Activated CD4-positive, CD25-positive, alpha-beta regulatory T cell (primary cell): ENCODE results near the gene ADA.
A peak's percentile ranks its signal among the peaks of the same experiment; 100 is the strongest.

Experiments
- DNase-seq, 4 experiments: peaks; one replicate each; lab custom pipeline; 2025; lab: John Stamatoyannopoulos, UW

The ADA gene

DNA sequence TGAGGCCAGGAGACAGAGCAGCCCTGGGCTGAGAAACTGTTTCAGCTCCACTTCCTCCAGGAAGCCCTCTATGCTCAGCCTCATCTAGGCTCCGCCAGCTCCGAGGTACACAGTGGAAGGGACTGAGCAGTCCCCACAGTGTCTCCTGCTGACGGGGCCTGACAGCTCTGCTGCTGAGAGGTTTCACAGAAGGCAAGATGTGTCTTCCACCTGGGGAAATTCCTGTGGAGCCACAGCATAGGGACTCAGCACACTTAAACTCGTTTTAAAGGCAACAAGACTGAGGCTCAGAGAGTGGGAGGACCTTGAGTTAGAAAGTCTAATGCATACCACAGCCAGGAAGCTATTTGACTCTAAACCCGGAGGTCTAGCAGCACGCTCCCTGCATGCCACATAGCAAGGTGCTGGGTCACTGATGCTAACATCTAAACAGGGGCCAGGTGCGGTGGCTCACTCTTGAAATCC is 6.8 kb downstream of the ADA start:
- DNase-seq: no peak

GRCh38 chr20:44644230-44644617 is 7.3 kb downstream of the ADA start:
- no peak for DNase-seq

- DNase-seq: peak in 2 of 4 experiments; percentile 15 to 23
Observed at GRCh38 chr20:44643596-44644229, 7.8 kb downstream of the ADA start.

DNA sequence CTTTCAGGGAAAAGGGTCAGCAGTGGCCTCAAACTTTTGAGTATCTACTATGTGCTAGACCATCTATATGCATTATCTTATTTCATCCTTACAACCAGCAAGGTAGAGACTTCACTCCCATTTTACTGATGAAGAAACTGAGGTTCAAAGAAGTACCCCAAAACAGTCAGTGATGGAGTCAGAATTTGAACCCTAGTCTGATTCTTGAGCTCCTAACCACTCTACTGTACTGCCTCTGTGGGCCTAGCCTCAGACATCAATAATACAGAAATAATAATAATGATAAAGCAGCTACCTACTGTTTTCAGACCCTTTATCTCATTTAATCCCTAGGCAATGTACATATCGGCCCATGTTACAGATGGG is 8.4 kb downstream of the ADA start:
- DNase-seq: no peak

GRCh38 chr20:44642203-44643153 is 9.0 kb downstream of the ADA start:
- no peak for DNase-seq

- no peak for DNase-seq
Observed at GRCh38 chr20:44641325-44641724, 10.2 kb downstream of the ADA start.

- no peak for DNase-seq
Observed at GRCh38 chr20:44640522-44640921, 11.0 kb downstream of the ADA start.

DNA sequence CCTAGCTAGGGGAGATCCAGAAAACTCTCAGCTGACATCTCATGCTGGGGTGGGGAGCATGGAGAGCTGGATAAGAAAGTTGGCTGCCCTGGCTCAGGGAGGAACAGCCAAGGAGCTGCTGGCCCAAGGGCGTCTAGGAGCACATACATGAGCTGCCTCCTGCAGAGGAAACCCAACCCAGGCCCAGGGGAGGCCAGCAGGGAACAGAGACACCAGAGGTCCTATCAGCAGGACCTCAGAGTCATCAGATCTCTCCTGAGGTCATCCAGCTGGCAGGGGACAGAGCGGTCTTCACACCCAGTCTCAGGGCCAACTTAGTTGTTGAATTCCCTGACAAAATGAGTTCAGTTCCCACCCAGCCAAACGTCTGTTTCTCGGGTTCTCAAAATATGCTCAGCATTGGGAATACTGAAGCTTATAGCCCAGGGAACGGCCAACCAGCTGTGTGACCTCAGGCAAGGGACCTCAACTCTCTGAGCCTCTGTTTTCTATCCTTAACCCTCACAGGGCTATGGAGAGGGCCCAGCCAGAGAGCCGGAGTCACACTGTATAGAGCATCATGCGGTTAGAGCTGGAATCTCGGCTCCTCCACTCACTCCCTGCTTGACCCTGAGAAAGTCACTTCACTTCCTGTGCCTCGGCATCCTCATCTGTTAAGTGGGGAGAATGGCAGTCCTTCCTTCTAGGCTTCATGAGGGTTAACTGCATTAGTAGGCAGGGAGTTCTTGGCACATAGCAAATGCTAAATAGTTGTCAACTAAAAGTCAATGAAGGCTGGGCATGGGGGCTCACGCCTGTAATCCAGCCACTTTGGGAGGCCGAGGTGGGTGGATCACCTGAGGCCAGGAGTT is 13.8 kb downstream of the ADA start:
- DNase-seq: no peak

GRCh38 chr20:44637042-44637441 is 14.5 kb downstream of the ADA start:
- DNase-seq: no peak

- no peak for DNase-seq
Observed at GRCh38 chr20:44635877-44636276, 15.6 kb downstream of the ADA start.

DNA sequence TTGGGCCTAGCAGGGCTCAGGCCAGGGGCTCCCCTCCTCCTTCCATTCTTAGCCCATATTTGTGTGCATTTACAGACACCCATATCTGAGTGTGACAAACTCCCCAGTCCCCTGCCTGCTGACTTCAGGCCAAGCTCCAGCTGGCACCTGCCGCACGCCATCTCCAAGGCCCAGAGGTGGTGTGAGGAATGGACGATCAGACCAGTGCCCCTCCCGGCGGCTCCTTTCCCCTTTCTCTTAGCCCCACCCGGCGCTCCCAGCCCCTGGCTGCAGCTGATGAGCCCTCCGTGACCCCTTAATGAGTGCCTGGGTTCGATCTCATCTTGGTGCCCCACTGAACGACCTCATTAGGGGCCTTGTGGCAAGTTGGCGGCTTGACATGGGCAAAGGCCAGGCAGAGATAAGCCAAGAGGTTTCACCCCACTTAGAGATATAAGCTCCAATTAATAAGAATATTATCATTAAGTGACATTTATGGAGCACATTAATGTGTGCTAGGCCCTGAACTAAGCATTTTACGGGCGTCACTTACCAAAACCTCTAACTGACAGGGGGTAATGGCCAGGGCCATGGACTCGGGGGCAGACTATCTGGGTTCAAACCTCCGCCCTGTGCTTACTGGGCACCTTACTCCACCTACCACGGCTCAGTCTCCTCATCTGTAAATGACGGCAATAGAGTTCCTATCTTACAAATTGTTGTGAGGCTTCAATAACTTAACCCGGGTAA is 17.5 kb downstream of the ADA start:
- no peak for DNase-seq

DNA sequence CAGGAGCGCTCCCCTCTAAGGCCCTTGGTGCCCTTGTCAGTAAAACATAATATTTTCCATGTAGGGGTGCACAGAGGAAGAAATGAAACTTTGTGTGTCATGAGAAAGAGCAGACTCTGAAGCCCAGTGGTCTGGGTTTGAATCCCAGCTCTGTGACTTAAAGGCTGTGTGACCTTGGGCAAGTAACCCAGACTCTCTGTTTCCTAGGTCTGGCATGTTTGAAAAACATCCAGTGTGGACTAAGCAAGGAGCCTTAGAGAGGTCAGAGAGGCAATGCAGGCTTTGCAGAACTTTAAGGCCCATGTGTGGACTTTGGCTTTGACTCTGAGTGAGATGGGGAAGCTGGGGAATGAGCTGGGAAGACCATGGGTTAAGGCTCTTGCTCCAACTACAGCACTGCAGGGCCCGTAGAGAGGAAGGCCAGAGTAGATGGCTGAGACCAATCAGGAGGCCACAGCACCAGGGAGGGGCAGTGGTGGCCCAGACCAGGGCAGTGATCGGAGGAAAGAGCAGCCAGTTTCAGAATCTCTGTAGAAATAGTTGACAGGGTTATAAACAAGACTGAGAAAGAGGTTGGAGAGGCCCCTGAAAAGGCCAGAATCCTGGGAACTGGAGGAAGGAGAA is 18.2 kb downstream of the ADA start:
- DNase-seq: no peak

DNA sequence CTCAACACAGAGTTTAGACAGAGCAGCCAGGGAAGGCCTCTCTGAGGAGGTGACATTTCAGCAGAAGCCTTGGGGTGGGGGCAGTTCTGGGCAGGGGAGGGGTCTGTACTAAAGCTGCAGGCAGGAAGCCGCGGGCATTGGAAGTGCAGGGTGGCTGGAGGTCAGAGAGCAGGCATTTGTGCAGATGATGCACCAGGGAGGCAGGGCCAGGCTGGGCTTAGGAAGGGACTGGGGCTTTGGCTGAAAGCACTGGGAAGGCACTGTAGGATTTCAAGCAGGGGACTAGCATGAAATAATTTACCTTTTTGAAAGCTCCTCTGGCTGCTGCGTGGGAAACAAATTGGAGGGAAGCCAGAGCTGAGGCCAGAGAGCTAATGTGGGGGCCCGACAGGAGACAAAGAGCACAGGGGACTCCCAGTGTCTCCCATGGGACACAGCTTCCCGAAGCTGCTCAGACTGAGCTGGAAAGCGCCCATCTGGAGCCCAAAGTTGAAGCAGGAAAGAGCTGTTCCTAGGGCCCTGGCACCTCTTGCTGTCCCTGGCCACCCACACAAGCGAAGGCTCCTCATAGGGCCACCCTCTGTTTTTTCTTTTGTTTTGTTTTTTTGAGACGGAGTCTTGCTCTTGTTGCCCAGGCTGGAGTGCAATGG is 19.3 kb downstream of the ADA start:
- DNase-seq: no peak

- DNase-seq: no peak
Observed at GRCh38 chr20:44630297-44630696, 21.2 kb downstream of the ADA start.

GRCh38 chr20:44629542-44629941 is 22.0 kb downstream of the ADA start:
- no peak for DNase-seq

DNA sequence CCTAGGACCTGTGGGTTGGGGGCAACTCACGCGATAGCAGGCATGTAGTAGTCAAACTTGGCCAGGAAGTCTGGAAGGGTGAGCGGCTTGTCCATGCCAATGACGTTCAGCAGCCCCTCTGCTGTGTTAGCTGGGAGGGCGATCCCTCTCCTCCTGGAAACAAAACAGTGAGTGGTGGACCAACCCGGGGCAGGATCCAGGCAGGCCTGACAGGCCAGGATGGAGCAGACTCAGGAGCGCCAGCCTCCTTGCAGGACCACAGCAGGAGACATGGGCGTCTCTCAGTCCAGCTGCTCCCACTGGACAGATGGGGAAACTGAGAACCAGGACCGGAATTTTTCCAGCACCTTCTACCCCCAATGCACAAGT is 22.5 kb downstream of the ADA start:
- DNase-seq: no peak

DNA sequence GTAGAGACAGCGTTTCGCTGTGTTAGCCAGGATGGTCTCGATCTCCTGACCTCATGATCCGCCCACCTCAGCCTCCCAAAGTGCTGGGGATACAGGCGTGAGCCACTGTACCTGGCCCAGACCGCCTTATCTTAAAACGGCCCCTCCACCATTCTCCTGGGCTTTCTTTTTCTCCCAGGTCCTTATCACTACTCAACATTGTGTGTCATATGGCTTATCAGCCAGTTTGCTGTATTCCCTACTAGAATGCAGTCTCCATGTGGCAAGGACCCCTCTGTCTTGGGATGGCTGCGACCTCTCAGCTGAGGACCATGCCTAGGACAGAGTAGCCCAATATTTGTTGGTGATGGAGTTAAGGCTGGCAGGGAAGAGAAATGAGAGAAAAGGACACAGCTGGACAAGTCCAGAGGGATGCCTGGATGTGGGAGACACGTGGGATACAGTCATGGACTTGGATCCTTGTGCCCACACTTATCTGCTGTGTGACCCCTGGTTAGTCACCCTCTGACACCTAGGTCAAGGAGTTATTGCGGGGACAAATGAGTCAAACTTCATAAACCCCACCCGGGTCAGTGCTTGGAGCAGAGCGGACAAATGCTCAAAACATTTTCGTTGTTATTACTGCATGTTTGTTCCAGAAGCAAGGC is 24.0 kb downstream of the ADA start:
- no peak for DNase-seq

GRCh38 chr20:44626278-44626677 is 25.2 kb downstream of the ADA start:
- no peak for DNase-seq

- no peak for DNase-seq
Observed at GRCh38 chr20:44625361-44625760, 26.1 kb downstream of the ADA start.

- no peak for DNase-seq
Observed at GRCh38 chr20:44624743-44625271, 26.7 kb downstream of the ADA start.
